ENCODE measurements around the gene VILL.

VILL gene

DNA sequence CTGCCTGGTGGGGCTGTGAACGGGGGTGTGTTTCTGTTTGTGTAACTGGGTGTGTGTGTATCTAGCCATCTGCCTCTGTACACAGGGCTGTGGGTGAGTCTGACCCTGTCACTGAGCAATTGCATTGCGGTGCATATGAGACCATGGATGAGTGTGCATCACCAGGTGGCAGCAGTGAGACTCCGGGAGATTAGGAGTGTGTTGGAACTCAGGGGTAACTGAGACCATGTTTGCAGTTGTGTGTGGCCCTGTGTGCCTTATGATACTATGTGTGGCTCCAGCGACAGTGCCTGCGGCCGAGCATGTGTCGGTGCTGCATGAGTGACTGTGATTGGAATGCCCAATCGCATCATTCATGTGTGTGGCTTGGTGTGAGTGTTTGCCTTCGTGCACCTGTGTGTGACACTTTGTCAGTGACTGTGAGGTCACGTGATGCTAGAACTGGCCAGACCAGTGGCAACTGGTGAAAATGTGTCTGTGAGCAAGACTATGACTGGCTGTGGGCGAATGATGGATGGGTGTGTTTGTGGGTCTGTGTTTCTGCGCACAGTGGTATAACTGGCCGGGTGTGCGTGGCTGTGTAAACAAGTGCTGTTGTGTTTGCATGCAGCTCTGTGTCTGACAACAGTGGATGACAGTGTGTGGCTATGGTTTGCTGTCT lies 14.0 kb downstream of the VILL start:
- FAIRE-seq (peak; percentile 76), DNase-seq (ENCODE audit: insufficient read length, low spot score) (peak; percentile 56)
- TF ChIP-seq POLR2A (IDR thresholded peaks at IDR 0.05; ENCODE audit: low read depth, low read length) = no peak

DNA sequence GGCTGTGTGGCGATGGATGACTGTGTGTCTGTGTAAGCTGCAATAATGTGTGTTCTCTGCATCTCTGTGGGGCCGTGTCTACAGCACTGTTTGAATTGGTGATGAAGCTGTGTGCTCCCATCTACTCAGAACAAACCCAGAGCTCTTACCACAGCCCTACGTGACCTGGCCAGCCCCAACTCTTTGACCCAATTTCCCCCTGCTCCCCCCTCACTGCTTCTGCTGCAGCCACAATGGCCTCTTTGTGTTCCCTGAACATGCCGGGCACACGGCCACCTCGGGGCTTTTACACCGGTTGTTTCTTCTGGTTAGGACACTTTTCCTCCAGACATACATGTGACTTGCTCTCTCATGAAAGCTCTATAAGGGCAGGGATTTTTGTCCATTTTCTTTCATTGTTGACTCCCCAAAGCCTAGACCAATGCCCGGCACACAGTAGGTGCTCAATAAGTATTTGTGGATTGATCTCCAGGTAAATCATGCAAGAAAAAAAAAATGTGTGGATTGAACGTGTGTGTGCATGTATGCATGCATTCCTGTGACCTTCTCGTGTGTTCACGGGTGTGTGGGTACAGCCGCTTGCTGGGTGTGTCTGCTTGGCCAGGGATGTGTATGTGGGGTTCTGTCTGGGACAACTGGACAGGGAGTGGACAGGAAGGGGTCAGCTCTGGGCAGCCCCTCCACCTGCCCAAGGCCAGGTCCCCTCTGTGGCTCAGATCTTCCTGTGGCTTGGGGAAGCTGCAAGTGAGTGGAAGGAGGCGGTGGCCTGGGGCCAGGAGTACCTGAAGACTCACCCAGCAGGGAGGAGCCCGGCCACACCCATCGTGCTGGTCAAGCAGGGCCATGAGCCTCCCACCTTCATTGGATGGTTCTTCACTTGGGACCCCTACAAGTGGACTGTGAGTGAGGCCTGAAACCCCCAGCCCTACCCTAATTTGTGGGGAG lies 14.8 kb downstream of the VILL start:
- FAIRE-seq = no peak
- TF ChIP-seq POLR2A (IDR thresholded peaks at IDR 0.05; ENCODE audit: low read depth, low read length) = no peak
- no peak for DNase-seq (ENCODE audit: insufficient read length, low spot score)

DNA sequence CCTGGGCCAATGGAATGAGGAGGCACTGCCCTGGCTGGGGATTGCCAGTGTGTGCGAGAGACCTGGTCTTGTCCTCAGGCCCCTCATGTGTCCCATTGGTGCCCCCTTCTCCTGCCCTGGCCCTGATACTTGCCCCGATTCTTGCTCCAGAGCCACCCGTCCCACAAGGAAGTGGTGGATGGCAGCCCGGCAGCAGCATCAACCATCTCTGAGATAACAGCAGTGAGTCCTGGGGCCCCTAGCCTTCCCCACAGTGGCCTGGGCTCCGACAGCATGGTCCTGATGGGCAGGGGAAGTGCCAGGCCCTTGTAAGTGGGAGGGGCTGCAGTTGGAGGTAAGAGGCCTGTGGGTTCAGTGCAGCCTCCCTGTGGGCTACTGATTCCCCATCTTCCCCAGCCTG lies 15.4 kb downstream of the VILL start:
- DNase-seq (ENCODE audit: insufficient read length, low spot score) (no peak), FAIRE-seq (no peak)
- TF ChIP-seq POLR2A (IDR thresholded peaks at IDR 0.05; ENCODE audit: low read depth, low read length) = no peak

GRCh38 chr3:38006445-38006995 lies 15.9 kb downstream of the VILL start:
- TF ChIP-seq POLR2A (IDR thresholded peaks at IDR 0.05; ENCODE audit: low read depth, low read length) = no peak
- DNase-seq (ENCODE audit: insufficient read length, low spot score) = no peak
- FAIRE-seq = no peak

DNA sequence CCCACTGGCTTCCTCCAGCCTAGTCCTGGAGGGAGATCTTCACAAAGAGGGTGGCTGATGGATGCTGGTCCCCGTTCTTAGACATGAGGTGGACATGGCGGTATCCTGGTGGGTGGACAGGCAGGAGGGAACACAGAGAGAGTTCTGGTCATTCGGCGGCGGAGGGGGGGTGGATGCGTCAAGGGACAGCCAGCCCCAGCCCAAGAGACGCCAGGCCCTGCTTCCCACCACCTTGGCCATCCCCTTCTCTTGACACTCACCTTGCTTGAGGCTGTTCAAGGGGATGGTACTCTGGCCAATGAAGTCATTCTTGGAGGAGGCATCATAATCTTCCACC lies 17.1 kb downstream of the VILL start:
- TF ChIP-seq POLR2A (IDR thresholded peaks at IDR 0.05; ENCODE audit: low read depth, low read length) = no peak
- no peak for DNase-seq (ENCODE audit: insufficient read length, low spot score)
- no peak for FAIRE-seq

- FAIRE-seq = no peak
- no peak for TF ChIP-seq POLR2A (IDR thresholded peaks at IDR 0.05; ENCODE audit: low read depth, low read length)
Measured at GRCh38 chr3:38008191-38008701, 17.7 kb downstream of the VILL start.

GRCh38 chr3:38008971-38009580 lies 18.5 kb downstream of the VILL start:
- FAIRE-seq (no peak), DNase-seq (ENCODE audit: insufficient read length, low spot score) (no peak)
- no peak for TF ChIP-seq POLR2A (IDR thresholded peaks at IDR 0.05; ENCODE audit: low read depth, low read length)

More at GRCh38 chr3:38008191-38008701, 17.7 kb downstream of the VILL start:
- DNase-seq (ENCODE audit: insufficient read length, low spot score) = no peak

DNA sequence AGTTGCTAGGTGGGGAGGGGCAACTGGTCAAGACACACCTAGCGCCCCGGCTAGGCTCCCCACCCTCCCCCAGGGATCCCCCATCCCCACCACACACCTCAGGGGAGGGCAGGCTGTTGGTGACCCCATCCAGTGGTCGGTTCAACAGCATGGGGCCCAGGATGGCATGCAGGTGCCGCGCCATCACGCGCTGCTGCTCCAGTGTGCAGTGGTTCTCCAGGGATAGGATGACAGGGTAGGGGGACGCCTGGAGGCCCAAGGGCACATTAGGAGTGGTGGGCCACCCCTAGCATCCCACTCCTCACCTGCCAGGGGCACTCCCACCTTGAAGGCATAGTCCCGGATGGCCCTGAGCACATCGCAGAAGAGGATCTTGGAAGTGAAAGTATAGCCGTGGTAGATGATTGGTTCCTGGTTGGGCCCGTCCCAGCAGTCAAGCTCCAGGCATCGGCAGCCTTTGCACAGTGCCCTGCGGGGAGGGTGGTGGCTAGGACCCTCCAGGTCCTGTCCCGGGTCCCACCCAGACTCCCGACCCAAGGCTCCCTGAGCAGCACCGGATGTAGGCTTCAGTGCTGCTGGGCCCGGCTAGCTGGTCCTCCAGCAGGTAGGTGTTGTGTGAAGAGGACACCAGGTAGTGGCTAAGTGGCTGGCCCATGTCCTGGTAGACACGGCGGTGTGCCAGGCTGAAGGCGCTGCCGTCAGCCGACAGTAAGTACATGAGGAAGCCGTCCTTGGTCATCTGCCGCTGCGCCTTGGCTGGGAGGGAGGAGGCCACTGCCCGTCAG lies 19.4 kb downstream of the VILL start:
- no peak for TF ChIP-seq POLR2A (IDR thresholded peaks at IDR 0.05; ENCODE audit: low read depth, low read length)
- DNase-seq (ENCODE audit: insufficient read length, low spot score) (no peak), FAIRE-seq (no peak)

DNA sequence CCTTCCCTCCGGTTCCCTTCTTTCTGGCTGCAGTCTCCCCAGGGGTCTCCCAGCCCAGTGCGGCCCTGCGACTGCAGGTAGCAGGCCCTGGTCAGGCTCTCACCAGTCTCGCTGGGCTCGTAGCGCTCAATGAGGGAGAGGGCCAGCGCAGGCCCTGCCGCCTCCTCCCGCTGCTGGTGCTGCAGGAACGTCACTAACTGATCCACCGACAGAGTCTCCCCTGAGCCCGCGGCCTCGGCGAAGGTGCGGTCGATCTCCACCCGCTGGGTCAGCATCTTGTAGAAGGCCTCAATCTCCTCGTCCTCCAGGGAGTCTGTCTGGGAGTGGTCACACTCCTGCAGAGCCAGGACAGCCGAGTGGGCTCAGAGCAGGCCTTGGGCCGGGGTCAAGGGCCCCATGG lies 20.5 kb downstream of the VILL start:
- no peak for TF ChIP-seq POLR2A (IDR thresholded peaks at IDR 0.05; ENCODE audit: low read depth, low read length)
- no peak for DNase-seq (ENCODE audit: insufficient read length, low spot score)
- FAIRE-seq = no peak

DNA sequence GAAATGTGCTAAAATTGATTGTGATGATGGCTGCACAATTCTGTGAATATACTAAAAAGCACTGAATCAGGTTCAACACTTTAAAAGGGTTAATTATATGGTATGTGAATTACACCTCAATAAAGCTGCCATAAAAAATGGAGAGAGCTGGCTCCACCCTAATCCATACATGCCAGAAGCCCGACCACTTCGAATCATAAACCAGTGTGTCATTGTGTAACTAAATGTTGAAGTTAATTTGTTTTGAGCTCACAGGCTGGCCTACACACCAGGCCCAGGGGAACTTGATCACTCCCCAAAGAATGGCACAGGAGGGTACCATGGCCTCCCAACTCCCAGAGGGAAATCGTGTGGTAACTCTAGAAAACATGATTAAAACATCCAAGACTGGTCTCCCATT lies 24.9 kb downstream of the VILL start:
- FAIRE-seq (no peak), DNase-seq (ENCODE audit: insufficient read length, low spot score) (no peak)
- TF ChIP-seq POLR2A (IDR thresholded peaks at IDR 0.05; ENCODE audit: low read depth, low read length) = no peak

GRCh38 chr3:38015984-38016383 lies 25.4 kb downstream of the VILL start:
- FAIRE-seq = no peak
- no peak for TF ChIP-seq POLR2A (IDR thresholded peaks at IDR 0.05; ENCODE audit: low read depth, low read length)
- no peak for DNase-seq (ENCODE audit: insufficient read length, low spot score)

- DNase-seq (ENCODE audit: insufficient read length, low spot score) (no peak), FAIRE-seq (no peak)
- no peak for TF ChIP-seq POLR2A (IDR thresholded peaks at IDR 0.05; ENCODE audit: low read depth, low read length)
Measured at GRCh38 chr3:38016410-38016809, 25.8 kb downstream of the VILL start.

DNA sequence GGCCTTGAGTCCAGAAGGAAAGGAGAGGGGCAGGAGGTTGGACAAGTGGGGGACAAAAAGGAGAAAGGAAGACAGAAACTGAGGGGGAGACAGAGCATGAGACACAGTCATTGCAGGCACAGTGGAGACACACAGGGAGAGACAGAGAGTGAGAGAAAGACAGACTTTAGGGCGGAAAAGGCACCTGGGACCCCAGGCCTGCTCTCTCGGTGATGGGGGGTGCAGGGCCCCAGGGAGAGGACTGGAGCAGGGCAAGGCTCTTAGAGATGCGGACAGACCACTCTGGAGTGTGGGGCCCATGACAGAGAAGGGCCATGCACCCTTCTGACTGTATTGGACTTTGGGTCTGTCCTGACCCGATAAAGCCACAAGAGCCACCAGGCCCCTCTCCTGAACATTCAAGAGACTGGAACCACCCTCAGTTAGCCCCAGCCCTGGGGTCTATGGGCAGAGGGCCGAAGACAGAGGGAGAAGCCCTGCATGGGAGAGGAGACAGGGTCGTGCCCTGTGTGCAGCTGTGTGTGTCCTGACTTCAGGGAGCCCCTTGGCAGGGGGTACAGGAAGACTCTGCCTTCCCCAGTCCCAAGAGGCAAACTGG lies 26.4 kb downstream of the VILL start:
- DNase-seq (ENCODE audit: insufficient read length, low spot score) = no peak
- TF ChIP-seq POLR2A (IDR thresholded peaks at IDR 0.05; ENCODE audit: low read depth, low read length) = no peak
- no peak for FAIRE-seq
